ENCODE results near the gene ANKRD11. TPM values are rescaled to one million over a fixed set of nuclear protein-coding genes. Genes with fewer than 3 reads are reported as not detected.

ANKRD11 gene
- total RNA-seq, 2 experiments from 2014 or later = 199 to 208 TPM

DNA sequence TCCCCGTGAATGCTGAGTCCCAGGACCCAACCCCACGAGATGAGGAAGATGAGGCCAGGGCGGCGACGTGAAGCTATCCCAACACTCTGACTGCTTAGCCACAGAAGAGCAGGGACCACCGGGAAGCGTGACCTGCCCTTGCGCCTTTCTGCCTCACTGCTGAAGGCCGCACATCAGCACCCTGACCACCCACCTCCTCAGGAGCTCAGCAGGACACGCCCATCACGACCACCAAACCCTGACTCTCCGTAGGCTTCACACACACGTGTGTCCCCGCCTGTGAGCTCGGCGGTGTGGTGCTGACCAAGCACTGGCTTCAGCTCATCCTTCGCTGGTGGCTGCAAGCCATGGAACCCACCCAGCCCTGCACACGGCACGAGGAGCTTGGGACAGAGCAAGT is 175.1 kb downstream of the ANKRD11 start:
- Mint-ChIP-seq H3K4me1 (peaks cover 90% of the 10 kb centered on the region), H3K4me3 (peak overlapping the region; percentile 70), H3K9me3 (no peaks in the 10 kb centered on the region), H3K27me3 (no peaks in the 10 kb centered on the region), H3K36me3 (ENCODE audit: low read depth) (peaks cover 63% of the 10 kb centered on the region), H3K27ac (peak overlapping the region; percentile 99)
- DNase-seq = no peak
- POLR2A ChIA-PET = interaction anchor here (0.6 to 4.7 kb wide), 29 partner anchors 9 to 657 kb away, joined by 3 to 52 read pairs (median 4); partner anchors contain the start of genes ACSF3, SPG7, TCF25 and ZNF778
- CTCF ChIA-PET = interaction anchor here (0.6 to 3.1 kb wide), 13 partner anchors 9 to 504 kb away, joined by 3 to 22 read pairs (median 4); partner anchors contain the start of genes SPG7 and ZNF778

GRCh38 chr16:89314854-89315253 is 175.5 kb downstream of the ANKRD11 start:
- Mint-ChIP-seq H3K4me1 (peaks cover 90% of the 10 kb centered on the region), H3K9me3 (no peaks in the 10 kb centered on the region), H3K36me3 (ENCODE audit: low read depth) (peaks cover 64% of the 10 kb centered on the region), H3K4me3 (peak overlapping the region; percentile 70), H3K27ac (peak overlapping the region; percentile 99), H3K27me3 (no peaks in the 10 kb centered on the region)
- POLR2A ChIA-PET = interaction anchor here (0.8 to 4.7 kb wide), 25 partner anchors 10 to 559 kb away, joined by 3 to 52 read pairs (median 6); partner anchors contain the start of genes ACSF3, SPG7 and TCF25
- no peak for DNase-seq
- CTCF ChIA-PET = interaction anchor here (0.6 to 3.1 kb wide), 9 partner anchors 9 to 504 kb away, joined by 3 to 22 read pairs (median 4); partner anchors contain the start of gene SPG7

- H3K9me3 Mint-ChIP-seq = no peaks in the 10 kb centered on the region
- H3K4me1 Mint-ChIP-seq = peaks cover 90% of the 10 kb centered on the region
- DNase-seq = peak; percentile 75
- H3K4me3 Mint-ChIP-seq = peak overlapping the region; percentile 70
- ChIA-PET POLR2A (interaction anchor here (0.5 to 4.7 kb wide), 21 partner anchors 10 to 436 kb away, joined by 3 to 52 read pairs (median 5); partner anchors contain the start of gene SPG7), CTCF (interaction anchor here (0.8 to 3.1 kb wide), 10 partner anchors 10 to 251 kb away, joined by 3 to 22 read pairs (median 4); partner anchors contain the start of gene SPG7)
- peak overlapping the region; percentile 99 for H3K27ac Mint-ChIP-seq
- H3K36me3 Mint-ChIP-seq (ENCODE audit: low read depth) = peaks cover 68% of the 10 kb centered on the region
- H3K27me3 Mint-ChIP-seq = no peaks in the 10 kb centered on the region
Observed at GRCh38 chr16:89314357-89314756, 176.0 kb downstream of the ANKRD11 start.

DNA sequence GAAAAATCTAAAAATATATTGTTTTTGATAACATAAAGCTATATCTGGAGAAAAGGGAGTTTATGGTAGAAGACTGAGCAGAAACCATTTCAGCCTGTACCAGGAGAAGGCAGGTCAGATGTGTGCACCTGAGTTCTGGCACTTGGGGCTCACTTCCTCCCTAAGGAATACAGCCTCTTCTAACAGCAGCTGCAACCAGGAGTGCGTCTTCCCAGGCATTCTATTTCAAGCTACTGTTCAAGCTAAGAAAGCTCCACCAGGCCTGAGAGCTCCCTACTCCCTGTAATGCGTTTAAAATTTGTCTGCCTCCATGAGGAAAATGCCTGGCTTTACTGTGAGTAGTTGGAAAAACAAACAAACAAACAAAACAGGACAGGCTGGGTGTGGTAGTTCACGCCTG is 176.8 kb downstream of the ANKRD11 start:
- peak overlapping the region; percentile 70 for H3K4me3 Mint-ChIP-seq
- no peaks in the 10 kb centered on the region for H3K9me3 Mint-ChIP-seq
- H3K4me1 Mint-ChIP-seq = peaks cover 90% of the 10 kb centered on the region
- no peaks in the 10 kb centered on the region for H3K27me3 Mint-ChIP-seq
- no peak for DNase-seq
- ChIA-PET POLR2A (interaction anchor here (0.8 to 4.7 kb wide), 13 partner anchors 10 to 195 kb away, joined by 3 to 52 read pairs (median 5); partner anchors contain the start of gene SPG7), CTCF (interaction anchor here (0.7 to 3.1 kb wide), 7 partner anchors 12 to 252 kb away, joined by 3 to 22 read pairs (median 4); partner anchors contain the start of gene SPG7)
- H3K27ac Mint-ChIP-seq = peak overlapping the region; percentile 99
- H3K36me3 Mint-ChIP-seq (ENCODE audit: low read depth) = peaks cover 69% of the 10 kb centered on the region

GRCh38 chr16:89312598-89313299 is 177.6 kb downstream of the ANKRD11 start:
- H3K27me3 Mint-ChIP-seq = no peaks in the 10 kb centered on the region
- H3K36me3 Mint-ChIP-seq (ENCODE audit: low read depth) = peaks cover 69% of the 10 kb centered on the region
- H3K4me3 Mint-ChIP-seq = no peak overlapping the region
- DNase-seq = no peak
- CTCF ChIA-PET = interaction anchor here (0.7 to 3.1 kb wide), 5 partner anchors 9 to 196 kb away, joined by 3 to 22 read pairs (median 3); partner anchors contain the start of gene SPG7
- POLR2A ChIA-PET = interaction anchor here (1.2 to 4.7 kb wide), 4 partner anchors 12 to 192 kb away, joined by 4 to 52 read pairs (median 12); no protein-coding TSS in a partner anchor
- peak overlapping the region; percentile 99 for H3K27ac Mint-ChIP-seq
- no peaks in the 10 kb centered on the region for H3K9me3 Mint-ChIP-seq
- peaks cover 89% of the 10 kb centered on the region for H3K4me1 Mint-ChIP-seq

GRCh38 chr16:89312194-89312593 is 178.2 kb downstream of the ANKRD11 start:
- H3K27me3 Mint-ChIP-seq = no peaks in the 10 kb centered on the region
- H3K9me3 Mint-ChIP-seq = no peaks in the 10 kb centered on the region
- no peak for DNase-seq
- H3K4me1 Mint-ChIP-seq = peaks cover 85% of the 10 kb centered on the region
- no peak overlapping the region for H3K4me3 Mint-ChIP-seq
- ChIA-PET CTCF (interaction anchor here (0.7 to 0.9 kb wide), 3 partner anchors 9 to 197 kb away, joined by 3 read pairs; no protein-coding TSS in a partner anchor), POLR2A (interaction anchor here (1.2 to 2.8 kb wide), 2 partner anchors 15 to 193 kb away, joined by 4 to 17 read pairs; no protein-coding TSS in a partner anchor)
- H3K27ac Mint-ChIP-seq = peak overlapping the region; percentile 24
- H3K36me3 Mint-ChIP-seq (ENCODE audit: low read depth) = peaks cover 71% of the 10 kb centered on the region

- ChIA-PET POLR2A (interaction anchor here (1.2 to 1.6 kb wide), 2 partner anchors 18 to 193 kb away, joined by 4 read pairs; no protein-coding TSS in a partner anchor), CTCF (no interaction called here)
- Mint-ChIP-seq H3K36me3 (ENCODE audit: low read depth) (peaks cover 69% of the 10 kb centered on the region), H3K27me3 (no peaks in the 10 kb centered on the region), H3K9me3 (no peaks in the 10 kb centered on the region), H3K4me3 (no peak overlapping the region), H3K27ac (peak overlapping the region; percentile 37), H3K4me1 (peaks cover 80% of the 10 kb centered on the region)
- DNase-seq = no peak
Observed at GRCh38 chr16:89311636-89312035, 178.7 kb downstream of the ANKRD11 start.

DNA sequence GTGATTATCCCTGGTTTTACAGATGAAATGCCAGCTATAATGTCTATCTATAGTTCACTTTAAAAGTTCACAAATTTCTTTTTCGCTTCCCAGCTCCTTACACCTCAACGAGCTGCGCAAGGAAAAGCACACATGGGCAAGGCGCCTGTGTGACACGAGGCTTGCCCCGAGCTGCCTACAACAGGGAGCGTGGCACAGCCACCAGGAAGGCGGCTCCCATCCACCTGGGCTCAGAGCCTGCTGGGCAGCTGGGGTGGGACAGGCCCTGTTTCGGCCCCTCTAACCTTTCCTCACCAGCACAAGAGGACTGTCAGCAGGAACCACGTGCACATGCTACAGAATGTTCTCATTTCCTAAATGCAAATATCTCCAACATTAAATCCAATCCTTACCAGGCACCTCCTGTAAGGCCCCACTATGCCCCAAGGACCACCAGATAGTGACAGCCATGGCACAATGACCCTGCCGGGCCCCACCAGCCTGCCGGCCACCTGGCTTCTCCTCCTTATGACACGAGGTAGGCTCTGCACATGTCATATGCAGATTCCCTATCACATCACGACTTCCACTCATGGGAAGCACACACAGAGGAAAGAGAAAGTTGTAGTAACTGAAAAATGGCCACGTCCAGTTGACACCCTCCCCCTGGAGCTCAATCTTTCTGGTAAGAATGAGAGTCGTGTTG is 180.8 kb downstream of the ANKRD11 start:
- H3K4me1 Mint-ChIP-seq = peaks cover 59% of the 10 kb centered on the region
- POLR2A ChIA-PET = interaction anchor here (1.6 kb wide), 1 partner anchor 180 kb away, joined by 3 read pairs; the partner anchor contains the start of gene ANKRD11
- peak overlapping the region; percentile 29 for H3K27ac Mint-ChIP-seq

GRCh38 chr16:89308391-89309333 is 181.7 kb downstream of the ANKRD11 start:
- Mint-ChIP-seq H3K9me3 (no peaks in the 10 kb centered on the region), H3K36me3 (ENCODE audit: low read depth) (peaks cover 65% of the 10 kb centered on the region), H3K27me3 (no peaks in the 10 kb centered on the region), H3K4me3 (no peak overlapping the region), H3K27ac (peak overlapping the region; percentile 44), H3K4me1 (peaks cover 59% of the 10 kb centered on the region)
- DNase-seq = peak; percentile 70
- ChIA-PET POLR2A (interaction anchor here (1.2 to 1.6 kb wide), 2 partner anchors 181 to 199 kb away, joined by 3 to 4 read pairs; partner anchors contain the start of genes ANKRD11 and SPG7), CTCF (interaction anchor here (0.7 to 1.9 kb wide), 3 partner anchors 11 to 200 kb away, joined by 3 to 6 read pairs (median 5); partner anchors contain the start of gene SPG7)

More for the DNA sequence above, 180.8 kb downstream of the ANKRD11 start:
- CTCF ChIA-PET = interaction anchor here (1.7 kb wide), 1 partner anchor 12 kb away, joined by 5 read pairs; no protein-coding TSS in a partner anchor
- H3K4me3 Mint-ChIP-seq = no peak overlapping the region
- no peaks in the 10 kb centered on the region for H3K27me3 Mint-ChIP-seq
- H3K9me3 Mint-ChIP-seq = no peaks in the 10 kb centered on the region
- H3K36me3 Mint-ChIP-seq (ENCODE audit: low read depth) = peaks cover 65% of the 10 kb centered on the region
- DNase-seq = no peak

GRCh38 chr16:89307421-89307805 is 182.9 kb downstream of the ANKRD11 start:
- H3K9me3 Mint-ChIP-seq = no peaks in the 10 kb centered on the region
- ChIA-PET CTCF (interaction anchor here (1.1 to 1.9 kb wide), 2 partner anchors 10 to 202 kb away, joined by 5 to 6 read pairs; partner anchors contain the start of gene SPG7), POLR2A (interaction anchor here (1.2 kb wide), 1 partner anchor 200 kb away, joined by 4 read pairs; the partner anchor contains the start of gene SPG7)
- H3K27ac Mint-ChIP-seq = peak overlapping the region; percentile 40
- H3K36me3 Mint-ChIP-seq (ENCODE audit: low read depth) = peaks cover 61% of the 10 kb centered on the region
- H3K4me3 Mint-ChIP-seq = no peak overlapping the region
- DNase-seq = no peak
- H3K4me1 Mint-ChIP-seq = peaks cover 57% of the 10 kb centered on the region
- no peaks in the 10 kb centered on the region for H3K27me3 Mint-ChIP-seq

All from activated CD4-positive, alpha-beta memory T cell treated with anti-CD3 and anti-CD28 coated beads, Interleukin-2, amount 10 ng/mL, durations not matched to agents 7 days and 5 days (primary cell).